Natural killer cell (primary cell): ENCODE measurements around the gene KIAA1671. TPM values are rescaled to one million over a fixed set of nuclear protein-coding genes. Genes with fewer than 3 reads are reported as not detected.

Experiments
- ATAC-seq, 3 donors: fragments of 150-1000 bp in 2 of 3; fragments of 200-7000 bp in 1 of 3; cut with Tn5 transposase; 1 replicate in 1 of 3; 2 replicates in 2 of 3; pipeline ENCODE4 v1.10.0; 2021; ENCODE audit warnings: mild to moderate bottlenecking in 2 of 3, moderate library complexity in 2 of 3
- DNase-seq, 2 donors: peaks; one replicate each; pipeline versions ENCODE4 v3.0.0 to v3.0.0-alpha.2; 2013 to 2021; ENCODE audit warnings: mixed read lengths in 1 of 2
- H3K27ac ChIP-seq: one replicate; pipeline ENCODE4 v1.5.1; 2013; ENCODE audit warnings: mild to moderate bottlenecking, low read length
- H3K27me3 ChIP-seq: one replicate; pipeline ENCODE4 v1.6.1; 2013; ENCODE audit warnings: low read length; ENCODE audit not compliant: control insufficient read depth, insufficient read depth
- H3K36me3 ChIP-seq: one replicate; pipeline ENCODE4 v1.6.1; 2013; ENCODE audit warnings: low read length; ENCODE audit not compliant: control insufficient read depth, insufficient read depth
- H3K4me1 ChIP-seq: one replicate; pipeline ENCODE4 v1.6.1; 2013; ENCODE audit warnings: low read length; ENCODE audit not compliant: control insufficient read depth, insufficient read depth
- H3K4me3 ChIP-seq: one replicate; pipeline ENCODE4 v1.5.1; 2013; ENCODE audit warnings: low read length
- H3K9me3 ChIP-seq: one replicate; pipeline ENCODE4 v1.6.1; 2013; ENCODE audit warnings: low read length; ENCODE audit not compliant: control insufficient read depth, insufficient read depth
- H3K27ac Mint-ChIP-seq, 2 donors: one replicate each; pipeline ENCODE4 v1.8.0; 2022; ENCODE audit warnings: mild to moderate bottlenecking in 2 of 2, mixed read lengths in 2 of 2, moderate library complexity in 1 of 2
- H3K27me3 Mint-ChIP-seq, 2 donors: one replicate each; pipeline ENCODE4 v1.8.0; 2022; ENCODE audit warnings: low read depth in 2 of 2, mixed read lengths in 2 of 2
- H3K36me3 Mint-ChIP-seq: one replicate; pipeline ENCODE4 v1.8.0; 2022; ENCODE audit warnings: mixed read lengths
- H3K4me1 Mint-ChIP-seq, 2 donors: one replicate each; pipeline ENCODE4 v1.8.0; 2022; ENCODE audit warnings: mixed read lengths in 2 of 2
- H3K4me3 Mint-ChIP-seq: one replicate; pipeline ENCODE4 v1.8.0; 2022; ENCODE audit warnings: mild to moderate bottlenecking, moderate library complexity, mixed read lengths
- H3K9me3 Mint-ChIP-seq, 2 donors: one replicate each; pipeline ENCODE4 v1.8.0; 2022; ENCODE audit warnings: mixed read lengths in 2 of 2
- WGBS: methylation state at CpG from one replicate; pipeline ENCODE4 v1.1.7; 2013; ENCODE audit warnings: missing lambda C conversion rate; ENCODE audit not compliant: insufficient coverage; 5-methylcytosine and 5-hydroxymethylcytosine counted together
- intact Hi-C: fragments of 100-400 bp; cut with micrococcal nuclease; formaldehyde crosslinking; loops from one replicate; pipeline ENCODE4 v1.14.2; 2022
- total RNA-seq, 4 donors: library from RNA; stranded (reverse); fragments of 120-200 nt in 1 of 4; gene quantifications; one replicate each; pipeline versions ENCODE4 v1.2.3 to v1.2.4, GENCODE V29; 2013 to 2022
- TF ChIP-seq, protein P1 (sequence below): fragments of 200-600 bp; IDR thresholded peaks from one replicate; pipeline ENCODE4 v1.8.0; 2022; ENCODE audit warnings: antibody characterized with exemption

The KIAA1671 gene
- total RNA-seq, 3 donors from 2014 or later (not counting 1 experiment from before 2014, with no cell fraction given): 3.6 to 24.0 (median 7.3) TPM

DNA sequence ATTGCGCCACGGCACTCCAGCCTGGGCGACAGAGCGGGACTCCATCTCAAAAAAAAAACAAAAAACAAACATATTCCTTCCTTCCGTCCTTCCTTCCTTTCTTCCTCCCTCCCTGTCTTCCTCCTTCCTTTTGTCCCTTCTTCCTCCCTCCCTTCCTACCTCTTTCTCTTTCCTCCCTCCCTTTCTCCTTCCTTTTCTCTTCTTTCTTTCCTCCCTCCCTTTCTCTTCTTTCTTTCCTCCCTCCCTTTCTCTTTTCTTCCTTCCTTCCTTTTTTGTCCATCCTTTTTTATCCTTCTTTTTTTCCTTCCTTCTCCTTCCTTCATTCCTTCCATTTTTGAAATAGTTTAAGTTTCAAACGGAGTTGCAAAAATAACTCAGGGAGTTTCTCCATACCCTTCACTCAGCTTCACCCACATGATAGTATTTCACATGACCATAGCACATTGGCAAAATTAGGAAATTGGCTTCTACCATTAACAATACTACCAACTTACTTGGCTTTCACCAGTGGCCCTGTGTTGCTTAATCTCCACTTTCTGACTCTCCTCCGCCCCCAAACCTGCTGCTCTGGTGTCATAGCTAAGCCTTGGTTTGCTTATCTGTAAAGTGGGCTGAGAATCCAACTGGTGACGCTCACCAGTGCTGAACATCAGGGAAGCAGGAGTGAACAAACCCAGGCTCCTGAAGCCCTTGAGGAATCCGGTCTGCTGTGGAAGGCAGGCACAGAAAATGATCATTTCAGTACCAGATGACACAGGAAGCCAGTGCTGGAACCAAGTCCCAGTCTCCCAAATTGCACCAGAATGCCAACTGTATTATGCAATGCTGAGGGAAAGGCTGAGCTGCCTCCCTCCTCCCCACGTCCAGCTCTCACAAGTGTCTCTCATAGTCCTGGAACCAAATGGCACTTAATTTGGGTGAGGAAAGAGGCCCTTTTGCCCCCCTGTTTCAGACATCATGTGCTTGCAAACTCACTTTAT lies 229.9 kb downstream of the KIAA1671 start:
- Mint-ChIP-seq H3K36me3 (peaks cover 8% of the 10 kb centered on the region), H3K9me3 (peaks cover 0 to 4% of the 10 kb centered on the region in 2 donors), H3K27ac (no peak overlapping the region), H3K27me3 (peaks cover 0 to 3% of the 10 kb centered on the region in 2 donors), H3K4me1 (no peaks in the 10 kb centered on the region), H3K4me3 (no peak overlapping the region)
- Histone ChIP-seq H3K27me3 (no peaks in the 10 kb centered on the region), H3K9me3 (peaks cover 7% of the 10 kb centered on the region), H3K4me3 (no peak overlapping the region), H3K27ac (no peak overlapping the region), H3K36me3 (no peaks in the 10 kb centered on the region), H3K4me1 (peaks cover 2% of the 10 kb centered on the region)
- 91% methylated on average over 9 of the region's 10 CpGs for WGBS
- intact Hi-C loops: no loop called here
- TF ChIP-seq, protein P1, sequence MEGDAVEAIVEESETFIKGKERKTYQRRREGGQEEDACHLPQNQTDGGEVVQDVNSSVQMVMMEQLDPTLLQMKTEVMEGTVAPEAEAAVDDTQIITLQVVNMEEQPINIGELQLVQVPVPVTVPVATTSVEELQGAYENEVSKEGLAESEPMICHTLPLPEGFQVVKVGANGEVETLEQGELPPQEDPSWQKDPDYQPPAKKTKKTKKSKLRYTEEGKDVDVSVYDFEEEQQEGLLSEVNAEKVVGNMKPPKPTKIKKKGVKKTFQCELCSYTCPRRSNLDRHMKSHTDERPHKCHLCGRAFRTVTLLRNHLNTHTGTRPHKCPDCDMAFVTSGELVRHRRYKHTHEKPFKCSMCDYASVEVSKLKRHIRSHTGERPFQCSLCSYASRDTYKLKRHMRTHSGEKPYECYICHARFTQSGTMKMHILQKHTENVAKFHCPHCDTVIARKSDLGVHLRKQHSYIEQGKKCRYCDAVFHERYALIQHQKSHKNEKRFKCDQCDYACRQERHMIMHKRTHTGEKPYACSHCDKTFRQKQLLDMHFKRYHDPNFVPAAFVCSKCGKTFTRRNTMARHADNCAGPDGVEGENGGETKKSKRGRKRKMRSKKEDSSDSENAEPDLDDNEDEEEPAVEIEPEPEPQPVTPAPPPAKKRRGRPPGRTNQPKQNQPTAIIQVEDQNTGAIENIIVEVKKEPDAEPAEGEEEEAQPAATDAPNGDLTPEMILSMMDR: no peak
- DNase-seq: no peak
- no peak for ATAC-seq

DNA sequence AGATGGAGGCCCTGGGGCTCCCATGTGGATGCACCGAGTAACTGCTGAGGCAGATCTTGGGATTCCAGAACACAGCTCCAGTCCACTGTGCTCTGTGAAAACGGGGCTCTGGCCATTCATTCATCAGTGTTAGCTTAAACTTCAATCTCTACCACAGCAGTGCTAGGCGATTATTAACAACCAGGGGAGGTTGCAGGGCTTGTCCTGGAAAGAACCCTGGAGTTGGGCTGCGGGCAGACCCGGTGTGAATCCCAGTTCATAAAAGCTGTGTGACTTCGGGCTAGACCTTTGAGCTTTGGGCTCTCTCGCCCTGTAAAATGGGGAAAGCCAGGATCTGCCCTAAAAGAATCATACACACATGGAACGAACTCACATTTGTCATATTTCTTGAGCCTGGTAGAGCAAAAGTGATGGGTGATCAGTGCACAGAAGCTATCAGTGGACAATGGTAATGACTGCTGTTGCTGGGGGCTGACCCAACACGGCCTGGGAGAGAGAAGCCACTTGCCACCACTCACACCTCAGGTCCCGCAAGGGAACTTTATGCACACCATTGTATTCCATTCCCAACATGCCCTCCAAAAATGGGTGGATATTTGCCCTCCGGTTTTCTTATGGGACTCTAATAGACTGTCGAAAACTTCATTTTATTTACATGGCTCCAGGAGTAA lies 231.6 kb downstream of the KIAA1671 start:
- H3K36me3 Mint-ChIP-seq: peaks cover 8% of the 10 kb centered on the region

DNA sequence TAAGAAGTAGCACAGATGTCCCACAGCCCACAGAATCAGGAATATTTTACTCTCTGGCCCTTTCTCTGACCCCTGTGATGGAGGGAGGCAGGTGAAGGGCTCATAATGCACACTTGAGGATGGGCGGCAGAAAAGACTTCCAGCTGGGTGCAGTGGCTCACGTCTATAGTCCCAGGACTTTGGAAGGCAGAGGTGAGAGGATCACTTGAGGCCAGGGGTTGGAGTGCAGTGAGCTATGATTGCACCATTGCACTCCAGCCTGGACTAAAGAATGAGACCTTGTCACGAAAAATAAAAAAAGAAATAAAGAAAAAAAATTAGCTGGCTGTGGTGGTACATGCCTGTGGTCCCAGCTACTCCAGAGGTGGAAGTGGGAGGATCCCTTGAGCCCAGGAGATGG lies 233.6 kb downstream of the KIAA1671 start:
- Mint-ChIP-seq H3K27me3 (peaks cover 0 to 3% of the 10 kb centered on the region in 2 donors), H3K4me1 (no peaks in the 10 kb centered on the region), H3K4me3 (no peak overlapping the region), H3K27ac (no peak overlapping the region), H3K36me3 (no peaks in the 10 kb centered on the region), H3K9me3 (no peaks in the 10 kb centered on the region)
- WGBS: 81% methylated on average over 3 of the region's 3 CpGs
- DNase-seq (no peak), ATAC-seq (no peak)
- no peaks in the 10 kb centered on the region for H3K4me1 ChIP-seq
- H3K9me3 ChIP-seq: no peaks in the 10 kb centered on the region
- intact Hi-C loops: no loop called here
- no peak overlapping the region for H3K4me3 ChIP-seq
- H3K27ac ChIP-seq: no peak overlapping the region
- no peaks in the 10 kb centered on the region for H3K36me3 ChIP-seq
- TF ChIP-seq, protein P1: no peak
- no peaks in the 10 kb centered on the region for H3K27me3 ChIP-seq

More for the DNA sequence above, 231.6 kb downstream of the KIAA1671 start:
- intact Hi-C loops: no loop called here
- Histone ChIP-seq H3K27ac (no peak overlapping the region), H3K4me1 (no peaks in the 10 kb centered on the region), H3K36me3 (no peaks in the 10 kb centered on the region), H3K27me3 (no peaks in the 10 kb centered on the region), H3K4me3 (no peak overlapping the region), H3K9me3 (peaks cover 7% of the 10 kb centered on the region)
- TF ChIP-seq, protein P1: no peak
- DNase-seq (no peak), ATAC-seq (no peak)
- H3K4me1 Mint-ChIP-seq: no peaks in the 10 kb centered on the region
- H3K27ac Mint-ChIP-seq: no peak overlapping the region
- H3K27me3 Mint-ChIP-seq: peaks cover 0 to 3% of the 10 kb centered on the region in 2 donors
- 88% methylated on average over 12 of the region's 12 CpGs for WGBS
- peaks cover 0 to 4% of the 10 kb centered on the region in 2 donors for H3K9me3 Mint-ChIP-seq
- H3K4me3 Mint-ChIP-seq: no peak overlapping the region
